CD1c-positive myeloid dendritic cell (primary cell): ENCODE data around the gene POTEI.
"Not testable (repeated sequence)": the region's sequence is repeated elsewhere in the genome, so short reads cannot be mapped to it uniquely, and the experiment has no call there.

Source experiments
- DNase-seq: peaks from one replicate; pipeline ENCODE4 v3.0.0-alpha.2; 2016; ENCODE audit errors: extremely low spot score

The POTEI gene

GRCh38 chr2:130509228-130509627 is at the start of gene POTEI:
TSS of gene POTEI (minus strand) at chr2:130509328. CDS start at chr2:130509235, 93 bp downstream.
- not testable (repeated sequence) for DNase-seq

- not testable (repeated sequence) for DNase-seq
These were observed 47.3 kb upstream of the POTEI start for GRCh38 chr2:130556441-130556840.

- DNase-seq: not testable (repeated sequence)
These were observed 45.0 kb upstream of the POTEI start for GRCh38 chr2:130554178-130554577.

GRCh38 chr2:130549475-130549874 is 40.3 kb upstream of the POTEI start:
- DNase-seq: not testable (repeated sequence)

- DNase-seq: not testable (repeated sequence)
These were observed 39.3 kb upstream of the POTEI start for GRCh38 chr2:130548418-130548817.

GRCh38 chr2:130544978-130545377 is 35.9 kb upstream of the POTEI start:
- not testable (repeated sequence) for DNase-seq

- not testable (repeated sequence) for DNase-seq
These were observed 34.8 kb upstream of the POTEI start for GRCh38 chr2:130543785-130544528.

GRCh38 chr2:130542789-130543188 is 33.7 kb upstream of the POTEI start:
- not testable (repeated sequence) for DNase-seq

- DNase-seq: not testable (repeated sequence)
These were observed 29.1 kb upstream of the POTEI start for GRCh38 chr2:130538271-130538670.

GRCh38 chr2:130536654-130537053 is 27.5 kb upstream of the POTEI start:
- not testable (repeated sequence) for DNase-seq

GRCh38 chr2:130531672-130532071 is 22.5 kb upstream of the POTEI start:
- not testable (repeated sequence) for DNase-seq

- DNase-seq: not testable (repeated sequence)
These were observed 22.1 kb upstream of the POTEI start for GRCh38 chr2:130531225-130531624.

- DNase-seq: not testable (repeated sequence)
These were observed 21.1 kb upstream of the POTEI start for GRCh38 chr2:130530212-130530611.

- DNase-seq: not testable (repeated sequence)
These were observed 20.4 kb upstream of the POTEI start for GRCh38 chr2:130529545-130529944.

GRCh38 chr2:130527365-130527967 is 18.3 kb upstream of the POTEI start:
- not testable (repeated sequence) for DNase-seq

GRCh38 chr2:130522390-130522789 is 13.3 kb upstream of the POTEI start:
- DNase-seq: not testable (repeated sequence)

GRCh38 chr2:130520992-130521391 is 11.9 kb upstream of the POTEI start, which contains the start of gene CFC1B:
TSS of gene CFC1B (plus strand) at chr2:130521222. CDS start at chr2:130521485, 263 bp downstream.
- not testable (repeated sequence) for DNase-seq

GRCh38 chr2:130518516-130519106 is 9.5 kb upstream of the POTEI start:
- DNase-seq: not testable (repeated sequence)

GRCh38 chr2:130511747-130512451 is 2.8 kb upstream of the POTEI start:
- DNase-seq: not testable (repeated sequence)

GRCh38 chr2:130510807-130511746 is 1.9 kb upstream of the POTEI start:
- DNase-seq: not testable (repeated sequence)

- not testable (repeated sequence) for DNase-seq
These were observed 18.1 kb downstream of the POTEI start for GRCh38 chr2:130491073-130491472.
